Right renal cortex interstitium (tissue), 3 donors: ENCODE results near the gene TXNRD3. TPM values are rescaled to one million over a fixed set of nuclear protein-coding genes. Genes with fewer than 3 reads are reported as not detected.
"Not testable (repeated sequence)": the region's sequence is repeated elsewhere in the genome, so short reads cannot be mapped to it uniquely, and the experiment has no call there.

Experiments
- DNase-seq, 3 donors: peaks; one replicate each; pipeline ENCODE4 v3.0.0-alpha.2; 2013; ENCODE audit warnings: low read depth in 3 of 3, low spot score in 2 of 3
- polyA plus RNA-seq, 3 donors: library from polyadenylated mRNA; unstranded; fragments of 120-200 nt; gene quantifications; one replicate each; pipeline ENCODE4 v1.2.1, GENCODE V29; 2013; ENCODE audit not compliant: insufficient read length in 3 of 3

TXNRD3 gene
- polyA plus RNA-seq, 3 donors = 17.7 to 21.5 (median 21.2) TPM

GRCh38 chr3:126655887-126656286 lies 963 bp upstream of the TXNRD3 start:
- no peak for DNase-seq

GRCh38 chr3:126649556-126650092 lies 5.3 kb downstream of the TXNRD3 start:
- DNase-seq = no peak

- DNase-seq = no peak
These were observed 8.2 kb downstream of the TXNRD3 start for GRCh38 chr3:126646674-126647073.

- no peak for DNase-seq
These were observed 10.3 kb downstream of the TXNRD3 start for GRCh38 chr3:126644615-126645014.

GRCh38 chr3:126638790-126639189 lies 16.1 kb downstream of the TXNRD3 start:
- DNase-seq = no peak

GRCh38 chr3:126636436-126636835 lies 18.5 kb downstream of the TXNRD3 start:
- no peak for DNase-seq

GRCh38 chr3:126634803-126635202 lies 20.1 kb downstream of the TXNRD3 start:
- no peak for DNase-seq

GRCh38 chr3:126630020-126630419 lies 24.9 kb downstream of the TXNRD3 start:
- no peak for DNase-seq

- not testable (repeated sequence) for DNase-seq
These were observed 29.2 kb downstream of the TXNRD3 start for GRCh38 chr3:126625735-126626134.

GRCh38 chr3:126622694-126623093 lies 32.2 kb downstream of the TXNRD3 start:
- DNase-seq = no peak

- DNase-seq = no peak
These were observed 33.1 kb downstream of the TXNRD3 start for GRCh38 chr3:126621627-126622345.

- no peak for DNase-seq
These were observed 33.8 kb downstream of the TXNRD3 start for GRCh38 chr3:126621171-126621570.

- no peak for DNase-seq
These were observed 34.2 kb downstream of the TXNRD3 start for GRCh38 chr3:126620738-126621137.

GRCh38 chr3:126618760-126619159 lies 36.2 kb downstream of the TXNRD3 start:
- DNase-seq = no peak

GRCh38 chr3:126618021-126618420 lies 36.9 kb downstream of the TXNRD3 start:
- no peak for DNase-seq

- no peak for DNase-seq
These were observed 37.4 kb downstream of the TXNRD3 start for GRCh38 chr3:126617571-126617970.

- DNase-seq = no peak
These were observed 38.0 kb downstream of the TXNRD3 start for GRCh38 chr3:126616931-126617330.

GRCh38 chr3:126613479-126614188 lies 41.3 kb downstream of the TXNRD3 start:
- no peak for DNase-seq

- no peak for DNase-seq
These were observed 42.3 kb downstream of the TXNRD3 start for GRCh38 chr3:126612479-126613205.

- no peak for DNase-seq
These were observed 45.0 kb downstream of the TXNRD3 start for GRCh38 chr3:126609909-126610308.

- DNase-seq = no peak
These were observed 47.6 kb downstream of the TXNRD3 start for GRCh38 chr3:126607214-126607908.
